ENCODE measurements around the gene BBS9.

Gene BBS9

DNA sequence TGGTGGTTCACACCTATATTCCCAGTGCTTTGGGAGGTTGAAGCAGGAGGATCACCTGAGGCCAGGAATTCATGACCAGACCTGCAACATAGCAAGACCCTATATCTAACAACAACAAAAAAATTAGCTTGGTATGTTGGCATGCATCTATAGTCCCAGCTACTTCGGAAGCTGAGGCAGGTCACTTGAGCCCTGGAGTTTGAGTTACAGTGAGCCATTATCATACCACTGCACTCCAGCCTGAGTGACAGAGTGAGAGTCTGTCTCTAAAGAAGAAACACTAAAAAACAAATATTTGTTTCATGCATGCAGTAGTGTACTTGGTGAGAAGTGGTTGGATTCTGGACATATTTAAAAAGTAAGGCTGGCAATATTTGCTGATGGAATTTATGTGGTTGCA lies 198.1 kb downstream of the BBS9 start:
- TF ChIP-seq, protein P1, sequence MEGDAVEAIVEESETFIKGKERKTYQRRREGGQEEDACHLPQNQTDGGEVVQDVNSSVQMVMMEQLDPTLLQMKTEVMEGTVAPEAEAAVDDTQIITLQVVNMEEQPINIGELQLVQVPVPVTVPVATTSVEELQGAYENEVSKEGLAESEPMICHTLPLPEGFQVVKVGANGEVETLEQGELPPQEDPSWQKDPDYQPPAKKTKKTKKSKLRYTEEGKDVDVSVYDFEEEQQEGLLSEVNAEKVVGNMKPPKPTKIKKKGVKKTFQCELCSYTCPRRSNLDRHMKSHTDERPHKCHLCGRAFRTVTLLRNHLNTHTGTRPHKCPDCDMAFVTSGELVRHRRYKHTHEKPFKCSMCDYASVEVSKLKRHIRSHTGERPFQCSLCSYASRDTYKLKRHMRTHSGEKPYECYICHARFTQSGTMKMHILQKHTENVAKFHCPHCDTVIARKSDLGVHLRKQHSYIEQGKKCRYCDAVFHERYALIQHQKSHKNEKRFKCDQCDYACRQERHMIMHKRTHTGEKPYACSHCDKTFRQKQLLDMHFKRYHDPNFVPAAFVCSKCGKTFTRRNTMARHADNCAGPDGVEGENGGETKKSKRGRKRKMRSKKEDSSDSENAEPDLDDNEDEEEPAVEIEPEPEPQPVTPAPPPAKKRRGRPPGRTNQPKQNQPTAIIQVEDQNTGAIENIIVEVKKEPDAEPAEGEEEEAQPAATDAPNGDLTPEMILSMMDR (conservative IDR thresholded peaks at IDR 0.05; ENCODE audit: control insufficient read depth, insufficient read depth, low read depth, low read length) = no peak
- H3K4me3 ChIP-seq (ENCODE audit: control insufficient read depth, low read depth, low read length) = no peak overlapping the region
- DNase-seq (ENCODE audit: low read depth) = no peak

DNA sequence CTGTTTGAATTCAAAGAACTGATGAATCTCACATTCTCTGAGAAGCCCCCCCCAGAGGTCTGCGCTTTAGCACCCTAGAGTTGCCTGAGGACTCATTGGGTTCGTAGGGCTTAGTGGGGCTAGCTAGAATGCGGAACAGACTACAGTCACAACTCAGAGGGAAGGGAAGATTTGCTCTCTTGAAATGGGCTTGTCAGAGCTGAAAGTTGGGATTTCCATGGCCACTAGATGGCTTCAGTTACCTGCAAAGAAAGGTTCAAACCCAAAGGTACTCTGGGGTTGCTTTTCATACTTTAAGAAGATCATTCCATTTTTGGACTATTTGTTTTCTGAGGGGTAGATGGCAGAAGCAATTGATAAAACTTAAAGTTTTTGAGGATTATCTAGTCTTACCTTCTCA lies 205.0 kb downstream of the BBS9 start:
- peak; percentile 31 for DNase-seq (ENCODE audit: low read depth)
- no peak overlapping the region for H3K4me3 ChIP-seq (ENCODE audit: control insufficient read depth, low read depth, low read length)
- TF ChIP-seq, protein P1 (conservative IDR thresholded peaks at IDR 0.05; ENCODE audit: control insufficient read depth, insufficient read depth, low read depth, low read length) = peak; percentile 42

DNA sequence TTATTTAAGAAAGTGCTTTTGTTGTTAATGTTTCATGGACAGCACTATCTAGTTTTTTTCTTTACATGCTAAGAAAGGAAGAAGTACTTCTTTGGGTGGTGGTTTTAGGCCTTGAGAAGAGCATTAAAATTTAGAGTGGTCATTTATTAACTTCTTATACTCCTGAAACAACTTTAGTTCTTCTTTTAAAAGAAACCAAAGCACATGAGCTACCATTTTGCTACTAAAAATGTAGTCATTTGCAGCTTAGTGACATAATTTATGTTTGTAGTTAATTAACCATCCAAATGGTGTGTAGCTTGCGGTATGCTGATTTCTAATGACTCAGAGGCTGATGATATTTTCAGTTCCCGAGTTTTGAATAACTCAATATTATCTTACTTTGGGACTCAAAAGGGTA lies 207.5 kb downstream of the BBS9 start:
- TF ChIP-seq, protein P1 (conservative IDR thresholded peaks at IDR 0.05; ENCODE audit: control insufficient read depth, insufficient read depth, low read depth, low read length) = no peak
- H3K4me3 ChIP-seq (ENCODE audit: control insufficient read depth, low read depth, low read length) = no peak overlapping the region
- DNase-seq (ENCODE audit: low read depth) = no peak

DNA sequence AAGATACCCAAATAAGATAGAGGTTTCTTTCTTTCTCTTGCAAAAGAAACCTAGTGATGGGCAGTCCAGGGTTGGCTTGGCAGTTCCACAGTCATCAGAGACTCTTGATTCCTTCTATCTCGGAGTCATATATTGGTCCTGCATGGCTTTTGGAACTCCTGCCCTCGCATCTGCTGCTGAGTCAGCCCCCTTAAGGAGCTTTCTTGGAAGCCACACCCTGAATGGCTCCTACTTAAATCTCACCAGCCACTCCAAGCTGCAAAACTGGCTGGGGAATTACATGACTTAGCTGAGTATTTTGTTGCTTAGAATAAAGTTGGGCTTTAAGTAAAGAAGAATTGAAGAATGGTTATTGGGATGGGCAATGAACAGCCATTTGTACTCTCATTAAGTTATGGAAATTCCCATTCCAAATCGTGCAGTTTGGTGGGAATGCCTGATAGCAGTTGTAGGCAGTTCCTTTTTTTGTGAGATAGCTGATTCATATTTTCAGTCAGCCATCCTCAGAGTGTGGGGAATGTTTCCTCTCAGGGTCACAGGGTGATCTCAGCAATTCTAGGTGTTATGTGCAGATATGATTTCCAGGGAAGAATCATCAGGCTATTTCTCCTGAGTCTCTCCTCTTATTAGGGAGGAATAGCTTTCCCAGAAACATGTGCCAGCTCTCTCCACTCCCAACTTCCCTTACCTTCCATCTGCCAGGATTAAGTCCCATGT lies 209.9 kb downstream of the BBS9 start:
- peak; percentile 50 for DNase-seq (ENCODE audit: low read depth)
- H3K4me3 ChIP-seq (ENCODE audit: control insufficient read depth, low read depth, low read length) = no peak overlapping the region
- TF ChIP-seq, protein P1 (conservative IDR thresholded peaks at IDR 0.05; ENCODE audit: control insufficient read depth, insufficient read depth, low read depth, low read length) = no peak

DNA sequence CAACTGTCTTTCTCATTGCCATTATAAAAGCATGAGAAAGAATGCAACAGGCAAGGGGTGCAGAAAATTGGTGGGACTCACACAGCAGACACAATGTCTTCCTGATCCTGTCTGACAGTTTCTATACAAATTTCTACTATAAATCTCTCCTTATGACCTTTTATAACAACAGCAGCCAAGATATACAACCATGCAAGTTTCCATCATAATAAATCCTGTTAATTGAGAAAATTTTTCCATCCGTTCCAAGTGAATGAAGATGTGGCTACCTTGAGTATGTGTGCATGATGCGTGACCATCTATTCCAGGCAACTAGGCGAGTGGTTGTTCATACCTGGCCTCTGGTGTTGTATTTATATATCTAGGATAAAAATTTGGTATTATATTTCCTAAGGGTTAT lies 216.7 kb downstream of the BBS9 start:
- TF ChIP-seq, protein P1 (conservative IDR thresholded peaks at IDR 0.05; ENCODE audit: control insufficient read depth, insufficient read depth, low read depth, low read length) = no peak
- DNase-seq (ENCODE audit: low read depth) = no peak
- no peak overlapping the region for H3K4me3 ChIP-seq (ENCODE audit: control insufficient read depth, low read depth, low read length)

DNA sequence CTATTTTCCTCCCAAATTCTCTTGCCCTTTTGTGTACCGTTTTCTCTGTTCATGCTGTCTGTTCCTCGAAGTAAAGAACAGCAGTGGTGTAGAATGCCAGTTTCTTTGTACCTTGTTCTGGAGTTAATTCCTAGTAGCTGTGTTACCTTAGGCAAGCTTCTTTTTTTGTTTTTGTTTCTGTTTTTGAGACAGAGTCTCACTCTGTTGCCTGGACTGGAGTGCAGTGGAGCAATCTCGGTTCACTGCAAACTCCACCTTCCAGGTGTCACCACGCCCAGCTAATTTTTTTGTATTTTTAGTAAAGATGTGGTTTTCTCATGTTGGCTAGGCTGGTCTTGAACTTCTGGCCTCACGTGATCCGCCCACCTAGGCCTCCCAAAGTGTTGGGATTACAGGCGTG lies 221.2 kb downstream of the BBS9 start:
- no peak overlapping the region for H3K4me3 ChIP-seq (ENCODE audit: control insufficient read depth, low read depth, low read length)
- TF ChIP-seq, protein P1 (conservative IDR thresholded peaks at IDR 0.05; ENCODE audit: control insufficient read depth, insufficient read depth, low read depth, low read length) = no peak
- no peak for DNase-seq (ENCODE audit: low read depth)
